Activated naive CD4-positive, alpha-beta T cell treated with anti-CD3 and anti-CD28 coated beads, Interleukin-2, amount 10 ng/mL, durations not matched to agents 7 days and 5 days (primary cell): Measurements from ENCODE around the gene CABP4.

Experiments
- CTCF ChIA-PET: fragments of 350-600 bp; sonication (Branson Sonifier 250); formaldehyde crosslinking; loops from one replicate; lab custom pipeline; 2021; ENCODE audit warnings: antibody characterized with exemption; lab: Charles Lee
- DNase-seq: peaks from one replicate; pipeline ENCODE4 v3.0.0-alpha.2; 2020
- H3K27ac Mint-ChIP-seq: one replicate; pipeline ENCODE4 v1.8.0; 2021; ENCODE audit warnings: mild to moderate bottlenecking, moderate library complexity, mixed read lengths
- H3K27me3 Mint-ChIP-seq: one replicate; pipeline ENCODE4 v1.8.0; 2021; ENCODE audit warnings: mild to moderate bottlenecking, mixed read lengths
- H3K36me3 Mint-ChIP-seq: one replicate; pipeline ENCODE4 v1.8.0; 2021; ENCODE audit warnings: mixed read lengths
- H3K4me1 Mint-ChIP-seq: one replicate; pipeline ENCODE4 v1.8.0; 2021; ENCODE audit warnings: mixed read lengths
- H3K4me3 Mint-ChIP-seq: one replicate; pipeline ENCODE4 v1.8.0; 2021; ENCODE audit warnings: mild to moderate bottlenecking, moderate library complexity, mixed read lengths
- H3K9me3 Mint-ChIP-seq: one replicate; pipeline ENCODE4 v1.8.0; 2021; ENCODE audit warnings: mixed read lengths

The CABP4 gene

GRCh38 chr11:67445515-67445914 is 9.6 kb upstream of the CABP4 start:
- CTCF ChIA-PET = interaction anchor here (0.7 kb wide), 1 partner anchor 116 kb away, joined by 3 read pairs; no protein-coding TSS in a partner anchor
- DNase-seq = no peak
- Mint-ChIP-seq H3K4me1 (peaks cover 79% of the 10 kb centered on the region), H3K27ac (peak overlapping the region; percentile 90), H3K4me3 (peak overlapping the region; percentile 73), H3K9me3 (no peaks in the 10 kb centered on the region), H3K36me3 (peaks cover 7% of the 10 kb centered on the region), H3K27me3 (peaks cover 17% of the 10 kb centered on the region)

GRCh38 chr11:67448220-67448609 is 6.9 kb upstream of the CABP4 start:
- Mint-ChIP-seq H3K27ac (peak overlapping the region; percentile 69), H3K36me3 (peaks cover 2% of the 10 kb centered on the region), H3K4me3 (peak overlapping the region; percentile 12), H3K4me1 (peaks cover 55% of the 10 kb centered on the region), H3K9me3 (no peaks in the 10 kb centered on the region), H3K27me3 (peaks cover 30% of the 10 kb centered on the region)
- CTCF ChIA-PET = interaction anchor here (1.6 kb wide), 1 partner anchor 9 kb away, joined by 7 read pairs; no protein-coding TSS in a partner anchor
- no peak for DNase-seq

- peaks cover 30% of the 10 kb centered on the region for H3K27me3 Mint-ChIP-seq
- DNase-seq = no peak
- peak overlapping the region; percentile 25 for H3K27ac Mint-ChIP-seq
- no peak overlapping the region for H3K4me3 Mint-ChIP-seq
- CTCF ChIA-PET = no interaction called here
- peaks cover 2% of the 10 kb centered on the region for H3K36me3 Mint-ChIP-seq
- H3K9me3 Mint-ChIP-seq = no peaks in the 10 kb centered on the region
- H3K4me1 Mint-ChIP-seq = peaks cover 49% of the 10 kb centered on the region
Measured at GRCh38 chr11:67449116-67449844, 5.9 kb upstream of the CABP4 start.

DNA sequence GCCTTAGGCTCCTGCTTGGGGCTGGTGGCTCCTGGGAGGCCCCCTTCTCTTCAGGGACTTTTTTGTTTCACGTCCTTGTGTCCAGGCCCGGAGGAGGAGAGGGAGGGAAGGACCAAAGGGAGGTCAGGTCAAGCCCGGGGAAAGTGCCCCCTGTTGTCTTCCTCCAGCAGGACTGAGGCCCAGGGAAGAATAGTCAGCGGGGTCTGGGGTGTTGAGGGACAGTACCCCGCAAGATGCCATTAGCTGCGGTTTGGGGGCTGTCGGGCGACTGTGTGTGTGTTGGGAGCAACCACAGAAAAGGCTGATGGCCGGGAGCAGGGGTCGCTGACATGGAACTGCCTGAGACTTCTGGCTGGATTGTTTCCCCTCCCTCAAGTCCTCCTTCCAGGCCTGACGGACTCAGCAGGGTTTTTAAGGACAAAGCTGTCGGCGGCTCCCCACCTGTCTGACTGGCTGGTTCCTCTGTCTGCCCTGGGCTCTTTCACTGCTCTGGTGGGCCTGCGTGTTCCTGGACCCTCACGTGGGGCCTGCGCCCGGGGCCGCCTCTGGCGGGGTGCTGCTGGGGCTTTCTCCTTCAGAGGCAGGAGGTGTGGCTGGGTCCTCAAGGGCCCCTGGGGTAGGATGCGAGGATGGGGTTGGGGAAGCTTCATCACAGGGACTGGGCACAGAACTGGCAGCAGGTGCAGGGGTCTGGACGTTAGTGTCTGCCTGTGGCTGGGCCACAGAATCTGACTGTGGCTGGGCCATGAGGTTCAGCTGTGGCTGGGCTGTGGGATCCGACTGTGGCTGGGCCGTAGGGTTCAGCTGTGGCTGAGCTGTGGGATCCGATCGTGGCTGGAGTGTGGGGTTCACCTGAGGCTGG is 4.1 kb upstream of the CABP4 start:
- Mint-ChIP-seq H3K4me1 (peaks cover 32% of the 10 kb centered on the region), H3K4me3 (no peak overlapping the region), H3K27ac (no peak overlapping the region)

GRCh38 chr11:67451658-67451976 is 3.5 kb upstream of the CABP4 start:
- CTCF ChIA-PET = no interaction called here
- peaks cover 26% of the 10 kb centered on the region for H3K4me1 Mint-ChIP-seq

More for the DNA sequence above, 4.1 kb upstream of the CABP4 start:
- no peak for DNase-seq
- CTCF ChIA-PET = no interaction called here
- peaks cover 38% of the 10 kb centered on the region for H3K27me3 Mint-ChIP-seq
- H3K9me3 Mint-ChIP-seq = no peaks in the 10 kb centered on the region
- peaks cover 2% of the 10 kb centered on the region for H3K36me3 Mint-ChIP-seq

DNA sequence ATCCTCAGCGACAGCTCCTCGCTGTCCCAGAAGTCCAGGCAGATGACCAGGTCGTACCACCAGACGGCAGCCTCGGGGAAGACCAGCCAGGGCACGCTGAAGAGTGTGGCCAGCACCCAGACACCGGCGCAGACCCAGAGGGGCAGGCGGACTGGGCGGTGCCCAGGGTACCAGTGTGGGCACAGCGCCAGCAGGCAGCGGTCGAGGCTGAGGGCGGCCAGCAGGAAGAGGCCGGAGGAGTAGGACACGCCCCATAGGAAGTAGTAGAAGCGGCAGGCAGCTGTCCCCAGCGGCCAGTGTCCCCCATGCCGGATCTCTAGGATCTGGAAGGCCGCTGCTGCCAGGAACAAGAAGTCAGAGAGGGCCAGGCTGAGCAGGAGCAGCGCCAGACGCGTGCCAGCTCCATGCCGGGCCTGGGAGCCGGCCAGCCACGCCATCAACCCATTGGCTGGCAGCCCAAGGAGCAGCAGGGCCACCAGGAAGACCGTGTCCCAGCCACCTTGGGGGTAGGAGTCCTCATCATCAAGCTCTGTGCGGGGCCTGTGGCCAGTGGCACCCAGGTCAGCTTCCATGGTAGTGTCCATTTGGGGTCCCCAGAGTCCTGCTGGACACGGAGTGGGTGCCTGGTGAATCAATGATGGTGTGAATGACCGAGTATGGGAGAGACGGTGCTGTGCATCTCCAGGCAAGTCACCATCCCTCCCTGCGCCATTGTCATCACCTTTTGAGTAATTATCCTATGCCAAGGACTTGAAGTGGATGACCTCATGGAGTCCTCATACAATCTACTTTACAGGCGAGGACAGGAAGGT is 2.8 kb upstream of the CABP4 start, which contains the start of gene GPR152:
TSS of gene GPR152 (minus strand) at position 589 of the 812 bp plus-strand sequence. CDS start at position 584, 5 bp downstream.
- no peak for DNase-seq
- Mint-ChIP-seq H3K4me3 (no peak within 1 kb of the TSS), H3K4me1 (peaks cover 19% of the 10 kb centered on the region), H3K9me3 (no peaks in the 10 kb centered on the region), H3K36me3 (peaks cover 2% of the 10 kb centered on the region), H3K27me3 (peaks cover 51% of the 10 kb centered on the region), H3K27ac (peak within 1 kb of the TSS; percentile 49)
- CTCF ChIA-PET = no interaction called here

More at GRCh38 chr11:67451658-67451976, 3.5 kb upstream of the CABP4 start:
- H3K36me3 Mint-ChIP-seq = peaks cover 2% of the 10 kb centered on the region
- H3K27me3 Mint-ChIP-seq = peaks cover 44% of the 10 kb centered on the region
- H3K27ac Mint-ChIP-seq = no peak overlapping the region
- H3K9me3 Mint-ChIP-seq = no peaks in the 10 kb centered on the region
- H3K4me3 Mint-ChIP-seq = no peak overlapping the region
- DNase-seq = no peak

DNA sequence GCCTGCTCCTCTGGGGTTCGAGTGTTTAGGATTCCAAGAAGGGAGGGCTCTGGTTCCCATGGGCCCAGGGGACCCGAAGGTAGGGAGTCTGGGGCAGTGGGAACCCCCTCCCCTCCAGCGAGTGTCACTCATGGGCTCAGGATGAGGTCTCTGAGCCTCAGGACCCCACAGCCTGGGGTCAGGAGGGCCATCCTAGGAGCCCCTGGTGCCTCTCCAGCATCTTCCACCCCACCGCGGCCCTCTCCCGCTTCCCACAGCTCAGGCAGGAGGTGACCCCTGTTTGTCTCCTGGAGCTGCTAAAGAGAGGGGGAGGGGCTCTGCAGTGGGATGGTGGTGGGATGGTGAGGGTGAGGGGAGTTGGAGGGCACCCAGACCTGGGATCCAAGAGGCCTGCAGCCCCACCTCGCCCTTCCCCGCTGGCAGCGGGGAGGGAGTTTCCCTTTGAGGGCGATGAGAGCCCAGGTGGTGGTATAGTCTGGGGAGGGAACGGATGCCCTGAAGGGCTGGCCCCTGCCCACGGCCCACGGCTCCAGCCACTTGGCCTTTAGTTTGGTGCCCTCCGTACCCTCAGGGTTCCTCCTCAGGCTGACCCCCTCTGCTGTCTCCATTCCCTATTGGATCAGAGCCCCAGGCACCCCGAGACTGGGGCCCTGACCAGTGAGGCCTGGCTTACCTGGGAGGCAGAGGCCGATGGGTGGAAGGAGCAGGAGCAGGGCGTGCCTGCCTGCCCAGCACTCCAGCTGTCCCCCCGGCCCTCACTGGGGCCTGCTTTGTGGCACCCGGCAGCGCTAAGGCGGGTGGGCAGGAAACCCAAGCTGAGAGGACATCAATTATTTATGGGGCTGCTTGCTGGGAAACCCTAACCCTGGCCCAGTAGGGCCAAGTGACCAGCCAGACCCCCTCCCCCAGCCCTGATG is 1.1 kb upstream of the CABP4 start:
- H3K4me1 Mint-ChIP-seq = peaks cover 4% of the 10 kb centered on the region
- no peak for DNase-seq
- no peak overlapping the region for H3K4me3 Mint-ChIP-seq
- H3K36me3 Mint-ChIP-seq = no peaks in the 10 kb centered on the region
- H3K9me3 Mint-ChIP-seq = no peaks in the 10 kb centered on the region
- CTCF ChIA-PET = no interaction called here
- no peak overlapping the region for H3K27ac Mint-ChIP-seq
- peaks cover 59% of the 10 kb centered on the region for H3K27me3 Mint-ChIP-seq

DNA sequence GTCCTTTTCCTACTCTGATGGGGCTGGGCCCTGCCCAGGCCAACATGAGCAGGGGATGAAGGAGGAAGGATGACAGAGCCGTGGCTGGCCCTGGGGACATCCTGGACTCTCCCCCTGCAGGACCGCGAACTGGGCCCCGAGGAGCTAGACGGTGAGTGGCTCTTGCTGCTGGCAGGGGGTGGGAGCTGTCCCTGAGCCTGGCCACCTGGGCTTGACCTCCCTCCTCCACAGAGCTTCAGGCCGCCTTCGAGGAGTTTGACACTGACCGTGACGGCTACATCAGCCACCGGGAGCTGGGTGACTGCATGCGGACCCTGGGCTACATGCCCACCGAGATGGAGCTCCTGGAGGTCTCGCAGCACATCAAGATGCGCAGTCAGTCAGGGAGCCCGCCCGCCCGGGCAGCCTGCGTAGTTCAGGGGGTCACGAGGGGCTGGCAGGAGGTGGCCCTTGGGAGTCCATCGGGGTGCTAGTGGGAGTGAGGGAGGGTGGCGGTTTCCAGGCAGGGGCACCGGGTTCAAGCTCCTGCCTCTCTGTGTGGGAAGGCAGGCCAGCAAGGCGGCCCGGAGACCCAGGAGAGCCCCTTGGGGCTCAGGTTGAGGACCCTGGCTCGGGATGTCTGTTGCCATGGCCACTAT is 1.0 kb downstream of the CABP4 start:
- no peaks in the 10 kb centered on the region for H3K36me3 Mint-ChIP-seq
- H3K4me1 Mint-ChIP-seq = peaks cover 5% of the 10 kb centered on the region
- DNase-seq = no peak
- H3K9me3 Mint-ChIP-seq = no peaks in the 10 kb centered on the region
- peaks cover 60% of the 10 kb centered on the region for H3K27me3 Mint-ChIP-seq
- H3K4me3 Mint-ChIP-seq = no peak overlapping the region
- no peak overlapping the region for H3K27ac Mint-ChIP-seq
- CTCF ChIA-PET = interaction anchor here (1.0 kb wide), 1 partner anchor 12 kb away, joined by 4 read pairs; the partner anchor contains the start of gene TMEM134

GRCh38 chr11:67457453-67457852 is 2.3 kb downstream of the CABP4 start:
- DNase-seq = no peak
- H3K4me3 Mint-ChIP-seq = no peak overlapping the region
- no peak overlapping the region for H3K27ac Mint-ChIP-seq
- H3K27me3 Mint-ChIP-seq = peaks cover 55% of the 10 kb centered on the region
- no peaks in the 10 kb centered on the region for H3K36me3 Mint-ChIP-seq
- H3K9me3 Mint-ChIP-seq = no peaks in the 10 kb centered on the region
- CTCF ChIA-PET = no interaction called here
- H3K4me1 Mint-ChIP-seq = peaks cover 5% of the 10 kb centered on the region

DNA sequence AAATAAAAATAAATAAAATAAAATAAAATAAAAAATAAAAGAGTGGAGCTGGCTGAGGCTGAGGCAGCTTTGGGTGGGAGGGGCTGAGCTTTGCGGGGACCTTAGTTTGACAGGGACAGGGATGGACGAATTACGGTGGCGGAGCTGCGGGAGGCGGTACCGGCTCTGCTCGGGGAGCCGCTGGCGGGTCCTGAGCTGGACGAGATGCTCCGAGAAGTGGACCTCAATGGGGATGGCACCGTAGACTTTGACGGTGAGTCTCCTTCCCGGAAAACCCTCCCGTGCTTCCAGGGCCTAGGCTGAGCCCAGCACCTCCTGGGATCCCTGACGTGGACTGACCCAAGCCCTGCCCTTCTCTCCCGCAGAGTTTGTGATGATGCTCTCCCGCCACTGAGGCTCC is 3.1 kb downstream of the CABP4 start:
- Mint-ChIP-seq H3K36me3 (no peaks in the 10 kb centered on the region), H3K27me3 (peaks cover 55% of the 10 kb centered on the region), H3K27ac (no peak overlapping the region), H3K4me1 (peaks cover 6% of the 10 kb centered on the region), H3K9me3 (no peaks in the 10 kb centered on the region), H3K4me3 (no peak overlapping the region)
- no peak for DNase-seq
- CTCF ChIA-PET = interaction anchor here (1.2 kb wide), 1 partner anchor 19 kb away, joined by 3 read pairs; no protein-coding TSS in a partner anchor

- H3K36me3 Mint-ChIP-seq = peaks cover 7% of the 10 kb centered on the region
- H3K27me3 Mint-ChIP-seq = peaks cover 27% of the 10 kb centered on the region
- H3K4me3 Mint-ChIP-seq = no peak overlapping the region
Measured at GRCh38 chr11:67463186-67463585, 8.0 kb downstream of the CABP4 start.

GRCh38 chr11:67463680-67464410 is 8.7 kb downstream of the CABP4 start:
- Mint-ChIP-seq H3K4me3 (peak overlapping the region; percentile 80), H3K36me3 (peaks cover 8% of the 10 kb centered on the region), H3K9me3 (no peaks in the 10 kb centered on the region), H3K4me1 (peaks cover 46% of the 10 kb centered on the region), H3K27me3 (peaks cover 21% of the 10 kb centered on the region), H3K27ac (peak overlapping the region; percentile 93)
- CTCF ChIA-PET = interaction anchor here (0.6 kb wide), 1 partner anchor 107 kb away, joined by 3 read pairs; no protein-coding TSS in a partner anchor
- no peak for DNase-seq

More at GRCh38 chr11:67463186-67463585, 8.0 kb downstream of the CABP4 start:
- CTCF ChIA-PET = interaction anchor here (0.6 kb wide), 1 partner anchor 106 kb away, joined by 3 read pairs; no protein-coding TSS in a partner anchor
- H3K9me3 Mint-ChIP-seq = no peaks in the 10 kb centered on the region
- no peak for DNase-seq
- no peak overlapping the region for H3K27ac Mint-ChIP-seq
- H3K4me1 Mint-ChIP-seq = peaks cover 42% of the 10 kb centered on the region
